DOHH2 (cell line): ENCODE measurements around the gene ZDHHC24.
"Not testable (repeated sequence)": the region's sequence is repeated elsewhere in the genome, so short reads cannot be mapped to it uniquely, and the experiment has no call there.

Experiments used
- H3F3A ChIP-seq: fragments of 200-600 bp; sonication (generic), shearing (Covaris generic); 2 replicates; pipeline ENCODE4 v1.6.0; 2016; ENCODE audit warnings: antibody characterized with exemption, mild to moderate bottlenecking; ENCODE audit not compliant: control insufficient read depth, insufficient read depth
- H3K27ac ChIP-seq: fragments of 200-600 bp; sonication (generic); 2 replicates; pipeline ENCODE4 v1.5.1; 2014; ENCODE audit warnings: low read depth, mild to moderate bottlenecking, low read length, moderate library complexity
- H3K27me3 ChIP-seq: fragments of 200-600 bp; sonication (generic); 2 replicates; pipeline ENCODE4 v1.6.1; 2014; ENCODE audit warnings: mild to moderate bottlenecking, low read length, mixed read lengths; ENCODE audit not compliant: control insufficient read depth
- H3K36me3 ChIP-seq: fragments of 200-600 bp; sonication (generic); 2 replicates; pipeline ENCODE4 v1.6.1; 2014; ENCODE audit warnings: mild to moderate bottlenecking, low read length, moderate library complexity, mixed read lengths; ENCODE audit not compliant: control insufficient read depth
- H3K4me1 ChIP-seq: fragments of 200-600 bp; sonication (generic); 2 replicates; pipeline ENCODE4 v1.6.1; 2014; ENCODE audit warnings: mild to moderate bottlenecking, low read length, mixed read lengths; ENCODE audit not compliant: control insufficient read depth
- H3K4me2 ChIP-seq: fragments of 200-600 bp; sonication (generic); 2 replicates; pipeline ENCODE4 v1.6.0; 2014; ENCODE audit warnings: mild to moderate bottlenecking, low read length, moderate library complexity
- H3K4me3 ChIP-seq: fragments of 200-600 bp; sonication (generic); 2 replicates; pipeline ENCODE4 v1.5.1; 2014; ENCODE audit warnings: mild to moderate bottlenecking, low read length, mixed read lengths
- H3K79me2 ChIP-seq: fragments of 200-600 bp; sonication (generic); 2 replicates; pipeline ENCODE4 v1.6.1; 2014; ENCODE audit warnings: mild to moderate bottlenecking, low read length, mixed read lengths; ENCODE audit not compliant: control insufficient read depth
- H3K9me2 ChIP-seq: fragments of 200-600 bp; sonication (generic); replicated peaks from 2 replicates; pipeline ENCODE4 v1.6.1; 2014; ENCODE audit warnings: mild to moderate bottlenecking, low read length, mixed read lengths; ENCODE audit not compliant: control insufficient read depth
- H3K9me3 ChIP-seq: fragments of 200-600 bp; sonication (generic); 2 replicates; pipeline ENCODE4 v1.6.1; 2014; ENCODE audit warnings: antibody characterized with exemption, low read length, mixed read lengths; ENCODE audit not compliant: control insufficient read depth, insufficient read depth
- H4K20me1 ChIP-seq: fragments of 200-600 bp; sonication (generic); 2 replicates; pipeline ENCODE4 v1.6.0; 2014; ENCODE audit warnings: low read depth, mild to moderate bottlenecking, antibody characterized with exemption, low read length, moderate library complexity; ENCODE audit not compliant: control insufficient read depth, insufficient read depth
- EZH2phosphoT487 ChIP-seq: fragments of 200-600 bp; sonication (generic); IDR thresholded peaks from 2 replicates; pipeline ENCODE4 v1.6.1; 2017; ENCODE audit warnings: borderline replicate concordance, mild to moderate bottlenecking, antibody characterized with exemption, low read length, moderate library complexity, mixed read lengths
- TF ChIP-seq, protein P1 (sequence below): fragments of 200-600 bp; sonication (generic); IDR thresholded peaks from one replicate; pipeline ENCODE4 v1.5.1; 2014; ENCODE audit warnings: antibody characterized with exemption, mild to moderate bottlenecking, low read depth, low read length; ENCODE audit not compliant: poor library complexity, severe bottlenecking

ZDHHC24 gene

DNA sequence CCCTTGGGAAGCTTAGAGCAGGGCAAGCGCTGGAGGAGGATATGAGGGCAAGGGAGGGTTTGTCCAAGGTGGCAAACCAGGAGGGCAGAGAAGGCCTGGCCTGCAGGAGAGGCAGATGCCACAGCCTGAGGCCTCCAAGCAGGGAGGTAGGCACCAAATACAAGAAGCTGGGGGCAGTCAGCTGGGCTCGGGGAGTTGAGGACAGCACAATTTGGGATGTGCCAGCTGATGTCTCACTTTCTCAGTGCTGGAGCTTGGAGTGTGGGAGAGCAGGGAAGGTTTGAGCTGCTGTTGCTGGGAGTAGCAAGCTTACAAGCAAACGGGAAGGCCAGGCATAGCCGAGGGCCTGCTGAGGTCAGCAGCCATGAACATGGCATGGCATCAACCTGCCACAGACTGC lies 4.0 kb downstream of the ZDHHC24 start:
- H3K4me1 ChIP-seq = peaks cover 28% of the 10 kb centered on the region
- H3F3A ChIP-seq = peaks cover 4% of the 10 kb centered on the region; the same call in 1 of the 2 replicates
- H3K27me3 ChIP-seq = peaks cover 7% of the 10 kb centered on the region
- H4K20me1 ChIP-seq = no peaks in the 10 kb centered on the region
- no peak for TF ChIP-seq EZH2phosphoT487
- TF ChIP-seq, protein P1, sequence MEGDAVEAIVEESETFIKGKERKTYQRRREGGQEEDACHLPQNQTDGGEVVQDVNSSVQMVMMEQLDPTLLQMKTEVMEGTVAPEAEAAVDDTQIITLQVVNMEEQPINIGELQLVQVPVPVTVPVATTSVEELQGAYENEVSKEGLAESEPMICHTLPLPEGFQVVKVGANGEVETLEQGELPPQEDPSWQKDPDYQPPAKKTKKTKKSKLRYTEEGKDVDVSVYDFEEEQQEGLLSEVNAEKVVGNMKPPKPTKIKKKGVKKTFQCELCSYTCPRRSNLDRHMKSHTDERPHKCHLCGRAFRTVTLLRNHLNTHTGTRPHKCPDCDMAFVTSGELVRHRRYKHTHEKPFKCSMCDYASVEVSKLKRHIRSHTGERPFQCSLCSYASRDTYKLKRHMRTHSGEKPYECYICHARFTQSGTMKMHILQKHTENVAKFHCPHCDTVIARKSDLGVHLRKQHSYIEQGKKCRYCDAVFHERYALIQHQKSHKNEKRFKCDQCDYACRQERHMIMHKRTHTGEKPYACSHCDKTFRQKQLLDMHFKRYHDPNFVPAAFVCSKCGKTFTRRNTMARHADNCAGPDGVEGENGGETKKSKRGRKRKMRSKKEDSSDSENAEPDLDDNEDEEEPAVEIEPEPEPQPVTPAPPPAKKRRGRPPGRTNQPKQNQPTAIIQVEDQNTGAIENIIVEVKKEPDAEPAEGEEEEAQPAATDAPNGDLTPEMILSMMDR = no peak
- H3K36me3 ChIP-seq = no peaks in the 10 kb centered on the region; the same call in 1 of the 2 replicates
- no peaks in the 10 kb centered on the region for H3K9me3 ChIP-seq
- H3K9me2 ChIP-seq = no peaks in the 10 kb centered on the region
- H3K4me3 ChIP-seq = no peak overlapping the region
- peaks cover 6% of the 10 kb centered on the region for H3K79me2 ChIP-seq
- no peak overlapping the region for H3K4me2 ChIP-seq
- no peak overlapping the region for H3K27ac ChIP-seq

DNA sequence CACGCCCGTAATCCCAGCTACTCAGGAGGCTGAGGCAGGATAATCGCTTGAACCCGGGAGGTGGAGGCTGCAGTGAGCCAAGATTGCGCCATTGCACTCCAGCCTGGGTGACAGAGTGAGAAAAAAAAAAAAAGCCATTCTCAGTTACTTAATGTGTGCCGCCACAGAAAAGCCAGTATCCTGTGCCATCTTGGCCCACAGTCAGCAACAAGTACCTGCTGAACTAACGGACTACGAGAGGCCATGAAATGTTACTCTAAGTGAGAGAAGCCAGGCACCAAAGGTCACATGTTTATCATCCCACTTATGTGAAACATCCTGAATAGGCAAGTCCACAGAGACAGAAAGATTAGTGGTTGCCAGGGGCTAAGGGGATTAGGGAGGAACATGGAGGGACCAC lies 5.2 kb downstream of the ZDHHC24 start:
- not testable (repeated sequence) for H3K4me3 ChIP-seq, H4K20me1 ChIP-seq, H3K9me3 ChIP-seq, H3K27ac ChIP-seq, H3K79me2 ChIP-seq, H3K4me2 ChIP-seq, H3K9me2 ChIP-seq, H3F3A ChIP-seq, H3K36me3 ChIP-seq, H3K27me3 ChIP-seq
- H3K4me1 ChIP-seq = peaks cover 21% of the 10 kb centered on the region

DNA sequence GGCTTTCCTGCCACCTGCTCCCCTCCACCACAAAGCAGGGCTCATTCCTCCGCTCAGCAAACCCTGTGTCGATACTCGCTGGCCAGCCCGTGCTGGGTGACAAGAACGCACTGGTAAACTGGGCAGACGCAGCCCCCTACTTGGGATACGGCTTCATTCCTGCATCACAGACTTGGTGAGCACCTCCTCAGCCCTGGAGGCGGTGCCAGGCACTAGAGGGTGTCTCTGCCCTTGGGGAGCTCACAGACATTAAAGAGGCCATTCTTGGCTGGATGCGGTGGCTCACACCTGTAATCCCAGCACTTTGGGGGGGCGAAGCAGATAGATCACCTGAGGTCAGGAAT lies 6.0 kb downstream of the ZDHHC24 start:
- Histone ChIP-seq H3F3A (peaks cover 4% of the 10 kb centered on the region; the same call in 1 of the 2 replicates), H3K27ac (no peak overlapping the region), H3K79me2 (no peaks in the 10 kb centered on the region), H3K9me2 (no peaks in the 10 kb centered on the region), H3K4me1 (peaks cover 15% of the 10 kb centered on the region), H3K4me2 (no peak overlapping the region), H4K20me1 (no peaks in the 10 kb centered on the region), H3K36me3 (no peaks in the 10 kb centered on the region; the same call in 1 of the 2 replicates), H3K4me3 (no peak overlapping the region), H3K27me3 (no peaks in the 10 kb centered on the region), H3K9me3 (no peaks in the 10 kb centered on the region)
- no peak for TF ChIP-seq EZH2phosphoT487
- TF ChIP-seq, protein P1 = no peak

DNA sequence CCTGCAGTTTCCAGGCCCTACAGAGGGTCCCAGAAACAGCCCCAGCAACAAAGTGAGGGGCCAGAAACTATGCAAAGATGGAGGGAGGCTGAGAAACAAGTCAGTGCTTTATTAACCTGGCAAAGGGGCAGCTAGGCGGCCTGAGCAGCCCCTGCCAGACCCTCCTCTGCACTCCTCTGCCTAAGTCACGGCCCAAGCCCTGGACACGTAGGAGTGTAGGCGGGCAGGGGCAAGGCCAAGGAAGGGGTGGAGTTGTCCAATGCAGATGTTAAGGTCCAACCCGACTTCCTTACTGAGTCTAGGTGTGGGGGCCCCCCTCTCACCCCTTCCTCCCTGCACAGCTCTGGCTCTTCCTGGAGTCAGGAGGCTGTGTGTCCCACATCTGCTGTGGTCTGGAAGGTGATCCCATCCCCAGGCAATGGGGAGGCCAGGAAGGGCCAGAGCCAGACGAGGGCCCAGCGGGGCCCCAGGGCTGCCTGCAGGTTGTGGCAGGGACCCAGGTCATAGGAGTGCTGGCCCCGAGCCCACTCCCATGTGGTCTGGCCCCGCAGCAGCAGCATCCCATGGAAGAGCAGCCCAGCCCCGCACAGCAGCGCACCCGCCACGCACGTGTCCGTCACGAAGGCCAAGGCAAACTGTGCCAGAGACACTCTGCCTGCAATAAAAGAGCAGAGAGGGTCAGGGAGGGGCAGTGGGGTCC lies 6.5 kb downstream of the ZDHHC24 start:
- Histone ChIP-seq H3K4me1 (peaks cover 10% of the 10 kb centered on the region), H3K4me3 (no peak overlapping the region), H3K4me2 (no peak overlapping the region), H4K20me1 (no peaks in the 10 kb centered on the region), H3K79me2 (no peaks in the 10 kb centered on the region), H3K27me3 (no peaks in the 10 kb centered on the region), H3F3A (peaks cover 1% of the 10 kb centered on the region; the same call in 1 of the 2 replicates), H3K9me2 (no peaks in the 10 kb centered on the region), H3K27ac (no peak overlapping the region), H3K36me3 (no peaks in the 10 kb centered on the region; the same call in 1 of the 2 replicates), H3K9me3 (no peaks in the 10 kb centered on the region)
- no peak for TF ChIP-seq EZH2phosphoT487
- TF ChIP-seq, protein P1 = no peak
